Activated naive CD8-positive, alpha-beta T cell treated with anti-CD3 and anti-CD28 coated beads, Interleukin-2, amount 50 U/mL, for 24 hours (primary cell): Measurements from ENCODE around the gene MDM2.
"Not testable (repeated sequence)": the region's sequence is repeated elsewhere in the genome, so short reads cannot be mapped to it uniquely, and the experiment has no call there.

Experiments
- ATAC-seq: fragments of 150-1000 bp; cut with Tn5 transposase; one replicate; pipeline ENCODE4 v1.10.0; 2021
- DNase-seq: peaks from one replicate; pipeline ENCODE4 v3.0.0; 2021
- H3K27ac Mint-ChIP-seq: one replicate; pipeline ENCODE4 v1.8.0; 2021; ENCODE audit warnings: mild to moderate bottlenecking, mixed read lengths
- H3K27me3 Mint-ChIP-seq: one replicate; pipeline ENCODE4 v1.8.0; 2021; ENCODE audit warnings: mixed read lengths
- H3K36me3 Mint-ChIP-seq: one replicate; pipeline ENCODE4 v1.8.0; 2021; ENCODE audit warnings: low read depth, mixed read lengths
- H3K4me1 Mint-ChIP-seq: one replicate; pipeline ENCODE4 v1.8.0; 2021; ENCODE audit warnings: mixed read lengths
- H3K4me3 Mint-ChIP-seq: one replicate; pipeline ENCODE4 v1.8.0; 2021; ENCODE audit warnings: mild to moderate bottlenecking, moderate library complexity, mixed read lengths
- H3K9me3 Mint-ChIP-seq: one replicate; pipeline ENCODE4 v1.8.0; 2021; ENCODE audit warnings: mixed read lengths

MDM2 gene

GRCh38 chr12:68806488-68807237 is 1.3 kb upstream of the MDM2 start:
- peak overlapping the region; percentile 92 for H3K4me3 Mint-ChIP-seq
- H3K27me3 Mint-ChIP-seq = peaks cover 2% of the 10 kb centered on the region
- no peak for DNase-seq
- no peak for ATAC-seq
- peaks cover 23% of the 10 kb centered on the region for H3K36me3 Mint-ChIP-seq
- no peaks in the 10 kb centered on the region for H3K9me3 Mint-ChIP-seq
- peak overlapping the region; percentile 97 for H3K27ac Mint-ChIP-seq
- peaks cover 34% of the 10 kb centered on the region for H3K4me1 Mint-ChIP-seq

- ATAC-seq = not testable (repeated sequence)
- H3K36me3 Mint-ChIP-seq = peaks cover 25% of the 10 kb centered on the region
These were observed 752 bp upstream of the MDM2 start for GRCh38 chr12:68807274-68807575.

GRCh38 chr12:68808388-68809189 is 612 bp downstream of the MDM2 start:
- Mint-ChIP-seq H3K36me3 (peaks cover 38% of the 10 kb centered on the region), H3K27me3 (peaks cover 2% of the 10 kb centered on the region), H3K27ac (peak overlapping the region; percentile 97), H3K4me1 (peaks cover 49% of the 10 kb centered on the region), H3K4me3 (peak overlapping the region; percentile 92), H3K9me3 (no peaks in the 10 kb centered on the region)
- peak; percentile 75 for ATAC-seq
- peak; percentile 79 for DNase-seq

More at GRCh38 chr12:68807274-68807575, 752 bp upstream of the MDM2 start:
- Mint-ChIP-seq H3K4me3 (peak overlapping the region; percentile 92), H3K27ac (peak overlapping the region; percentile 97), H3K4me1 (peaks cover 37% of the 10 kb centered on the region)
- not testable (repeated sequence) for DNase-seq, H3K9me3 Mint-ChIP-seq, H3K27me3 Mint-ChIP-seq

GRCh38 chr12:68809190-68810026 is 1.4 kb downstream of the MDM2 start:
- Mint-ChIP-seq H3K9me3 (no peaks in the 10 kb centered on the region), H3K36me3 (peaks cover 43% of the 10 kb centered on the region), H3K27me3 (peaks cover 2% of the 10 kb centered on the region), H3K4me3 (peak overlapping the region; percentile 92), H3K4me1 (peaks cover 52% of the 10 kb centered on the region), H3K27ac (peak overlapping the region; percentile 97)
- DNase-seq = no peak
- ATAC-seq = peak; percentile 0

GRCh38 chr12:68810027-68810389 is 2.0 kb downstream of the MDM2 start:
- H3K27me3 Mint-ChIP-seq = not testable (repeated sequence)

GRCh38 chr12:68811573-68811972 is 3.6 kb downstream of the MDM2 start:
- peak overlapping the region; percentile 52 for H3K4me3 Mint-ChIP-seq
- H3K27ac Mint-ChIP-seq, H3K27me3 Mint-ChIP-seq, ATAC-seq, DNase-seq, H3K9me3 Mint-ChIP-seq: not testable (repeated sequence)
- H3K36me3 Mint-ChIP-seq = peaks cover 55% of the 10 kb centered on the region
- H3K4me1 Mint-ChIP-seq = peaks cover 61% of the 10 kb centered on the region

More at GRCh38 chr12:68810027-68810389, 2.0 kb downstream of the MDM2 start:
- Mint-ChIP-seq H3K27ac (peak overlapping the region; percentile 97), H3K36me3 (peaks cover 48% of the 10 kb centered on the region), H3K4me3 (peak overlapping the region; percentile 92), H3K4me1 (peaks cover 58% of the 10 kb centered on the region)
- not testable (repeated sequence) for ATAC-seq, DNase-seq, H3K9me3 Mint-ChIP-seq

GRCh38 chr12:68812553-68813241 is 4.7 kb downstream of the MDM2 start:
- Mint-ChIP-seq H3K9me3 (no peaks in the 10 kb centered on the region), H3K27me3 (peaks cover 2% of the 10 kb centered on the region), H3K4me3 (peak overlapping the region; percentile 29), H3K36me3 (peaks cover 62% of the 10 kb centered on the region), H3K4me1 (peaks cover 52% of the 10 kb centered on the region), H3K27ac (no peak overlapping the region)
- DNase-seq (no peak), ATAC-seq (no peak)

- ATAC-seq (no peak), DNase-seq (no peak)
- H3K27ac Mint-ChIP-seq = no peak overlapping the region
- no peak overlapping the region for H3K4me3 Mint-ChIP-seq
- H3K36me3 Mint-ChIP-seq = peaks cover 62% of the 10 kb centered on the region
- H3K9me3 Mint-ChIP-seq = no peaks in the 10 kb centered on the region
- peaks cover 52% of the 10 kb centered on the region for H3K4me1 Mint-ChIP-seq
- peaks cover 2% of the 10 kb centered on the region for H3K27me3 Mint-ChIP-seq
These were observed 5.2 kb downstream of the MDM2 start for GRCh38 chr12:68813242-68813593.

GRCh38 chr12:68814490-68815231 is 6.7 kb downstream of the MDM2 start:
- ATAC-seq (no peak), DNase-seq (no peak)
- peak overlapping the region; percentile 13 for H3K27ac Mint-ChIP-seq
- no peaks in the 10 kb centered on the region for H3K27me3 Mint-ChIP-seq
- peaks cover 41% of the 10 kb centered on the region for H3K4me1 Mint-ChIP-seq
- H3K4me3 Mint-ChIP-seq = no peak overlapping the region
- no peaks in the 10 kb centered on the region for H3K9me3 Mint-ChIP-seq
- H3K36me3 Mint-ChIP-seq = peaks cover 59% of the 10 kb centered on the region

GRCh38 chr12:68815232-68815927 is 7.4 kb downstream of the MDM2 start:
- Mint-ChIP-seq H3K4me1 (peaks cover 38% of the 10 kb centered on the region), H3K36me3 (peaks cover 57% of the 10 kb centered on the region), H3K27me3 (no peaks in the 10 kb centered on the region), H3K27ac (peak overlapping the region; percentile 13), H3K4me3 (no peak overlapping the region), H3K9me3 (no peaks in the 10 kb centered on the region)
- no peak for DNase-seq
- ATAC-seq = no peak

- Mint-ChIP-seq H3K27me3 (no peaks in the 10 kb centered on the region), H3K4me3 (no peak overlapping the region), H3K36me3 (peaks cover 59% of the 10 kb centered on the region), H3K9me3 (no peaks in the 10 kb centered on the region), H3K27ac (no peak overlapping the region), H3K4me1 (peaks cover 37% of the 10 kb centered on the region)
- DNase-seq (no peak), ATAC-seq (no peak)
These were observed 8.2 kb downstream of the MDM2 start for GRCh38 chr12:68815928-68816800.

GRCh38 chr12:68819481-68819880 is 11.5 kb downstream of the MDM2 start:
- not testable (repeated sequence) for H3K9me3 Mint-ChIP-seq, ATAC-seq, H3K27me3 Mint-ChIP-seq, H3K4me3 Mint-ChIP-seq, DNase-seq, H3K27ac Mint-ChIP-seq
- Mint-ChIP-seq H3K36me3 (peaks cover 52% of the 10 kb centered on the region), H3K4me1 (peaks cover 20% of the 10 kb centered on the region)
